Ectodermal cell (in vitro differentiated cells): ENCODE results near the gene FAF1.

Experiments used
- H3K27ac ChIP-seq: 2 replicates; pipeline ENCODE4 v1.7.0; 2013; ENCODE audit warnings: mild to moderate bottlenecking, low read depth, low read length; ENCODE audit not compliant: insufficient read depth, poor library complexity, severe bottlenecking
- H3K27me3 ChIP-seq: 2 replicates; pipeline ENCODE4 v1.7.0; 2013; ENCODE audit warnings: mild to moderate bottlenecking, low read length; ENCODE audit not compliant: insufficient read depth, control insufficient read depth, poor library complexity, severe bottlenecking
- H3K36me3 ChIP-seq: one replicate; pipeline ENCODE4 v1.7.0; 2013; ENCODE audit warnings: low read length; ENCODE audit not compliant: control insufficient read depth, insufficient read depth
- H3K4me1 ChIP-seq: one replicate; pipeline ENCODE4 v1.7.0; 2013; ENCODE audit warnings: low read length; ENCODE audit not compliant: control insufficient read depth, insufficient read depth
- H3K4me3 ChIP-seq: 2 replicates; pipeline ENCODE4 v1.7.0; 2013; ENCODE audit warnings: low read depth, low read length, control low read depth; ENCODE audit not compliant: insufficient read depth
- H3K9me3 ChIP-seq: 2 replicates; pipeline ENCODE4 v1.7.0; 2013; ENCODE audit warnings: mild to moderate bottlenecking, low read length, moderate library complexity; ENCODE audit not compliant: control insufficient read depth
- WGBS, 2 experiments: methylation state at CpG; one replicate each; pipeline ENCODE4 v1.1.7; 2013; ENCODE audit warnings: missing lambda C conversion rate in 2 of 2; 5-methylcytosine and 5-hydroxymethylcytosine counted together

Gene FAF1

GRCh38 chr1:50697440-50698421, 262.3 kb downstream of the FAF1 start:
- Histone ChIP-seq H3K27me3 (no peaks in the 10 kb centered on the region), H3K27ac (no peak overlapping the region), H3K4me1 (peaks cover 23% of the 10 kb centered on the region), H3K36me3 (no peaks in the 10 kb centered on the region), H3K9me3 (no peaks in the 10 kb centered on the region), H3K4me3 (no peak overlapping the region)
- 96 to 98% methylated on average over 2 to 3 of the region's 3 CpGs for WGBS, 2 experiments

GRCh38 chr1:50693829-50694228, 266.2 kb downstream of the FAF1 start:
- 94 to 100% methylated on average over 1 of the region's 2 CpGs for WGBS, 2 experiments
- H3K27me3 ChIP-seq, result no peaks in the 10 kb centered on the region
- H3K4me1 ChIP-seq, result no peaks in the 10 kb centered on the region
- H3K4me3 ChIP-seq, result no peak overlapping the region
- no peaks in the 10 kb centered on the region for H3K36me3 ChIP-seq
- H3K27ac ChIP-seq, result no peak overlapping the region
- H3K9me3 ChIP-seq, result no peaks in the 10 kb centered on the region

- H3K27ac ChIP-seq, result no peak overlapping the region
- H3K9me3 ChIP-seq, result no peaks in the 10 kb centered on the region
- no peaks in the 10 kb centered on the region for H3K4me1 ChIP-seq
- no peak overlapping the region for H3K4me3 ChIP-seq
- no peaks in the 10 kb centered on the region for H3K27me3 ChIP-seq
- 90 to 95% methylated on average over 3 of the region's 3 CpGs for WGBS, 2 experiments
- no peaks in the 10 kb centered on the region for H3K36me3 ChIP-seq
Measured at GRCh38 chr1:50684185-50684584, 275.9 kb downstream of the FAF1 start.

- Histone ChIP-seq H3K27ac (no peak overlapping the region), H3K36me3 (no peaks in the 10 kb centered on the region), H3K4me3 (no peak overlapping the region), H3K9me3 (no peaks in the 10 kb centered on the region), H3K27me3 (no peaks in the 10 kb centered on the region), H3K4me1 (no peaks in the 10 kb centered on the region)
- WGBS, 2 experiments, result 83 to 94% methylated on average over 3 of the region's 3 CpGs
Measured at GRCh38 chr1:50681931-50682330, 278.1 kb downstream of the FAF1 start.

- H3K4me1 ChIP-seq, result peaks cover 12% of the 10 kb centered on the region
- no peaks in the 10 kb centered on the region for H3K36me3 ChIP-seq
- H3K4me3 ChIP-seq, result no peak overlapping the region
- H3K27me3 ChIP-seq, result no peaks in the 10 kb centered on the region
- 81 to 89% methylated on average over 2 to 4 of the region's 4 CpGs for WGBS, 2 experiments
- peak overlapping the region; percentile 66 for H3K27ac ChIP-seq
- no peaks in the 10 kb centered on the region for H3K9me3 ChIP-seq
Measured at GRCh38 chr1:50667710-50668356, 292.2 kb downstream of the FAF1 start.

- Histone ChIP-seq H3K27me3 (no peaks in the 10 kb centered on the region), H3K36me3 (no peaks in the 10 kb centered on the region), H3K9me3 (no peaks in the 10 kb centered on the region), H3K4me3 (no peak overlapping the region), H3K27ac (peak overlapping the region; percentile 66), H3K4me1 (peaks cover 12% of the 10 kb centered on the region)
- WGBS, 2 experiments, result 98% methylated on average over 2 of the region's 2 CpGs
Measured at GRCh38 chr1:50667272-50667671, 292.8 kb downstream of the FAF1 start.

GRCh38 chr1:50666849-50667248, 293.2 kb downstream of the FAF1 start:
- Histone ChIP-seq H3K27ac (no peak overlapping the region), H3K4me3 (no peak overlapping the region), H3K27me3 (no peaks in the 10 kb centered on the region), H3K9me3 (no peaks in the 10 kb centered on the region), H3K4me1 (peaks cover 12% of the 10 kb centered on the region), H3K36me3 (no peaks in the 10 kb centered on the region)

- Histone ChIP-seq H3K4me3 (no peak overlapping the region), H3K36me3 (no peaks in the 10 kb centered on the region), H3K9me3 (no peaks in the 10 kb centered on the region), H3K27me3 (no peaks in the 10 kb centered on the region), H3K4me1 (peaks cover 12% of the 10 kb centered on the region), H3K27ac (no peak overlapping the region)
- WGBS, 2 experiments, result 90 to 97% methylated on average over 1 to 2 of the region's 2 CpGs
Measured at GRCh38 chr1:50665413-50665812, 294.7 kb downstream of the FAF1 start.

GRCh38 chr1:50661626-50662025, 298.4 kb downstream of the FAF1 start:
- H3K27ac ChIP-seq, result no peak overlapping the region
- H3K36me3 ChIP-seq, result no peaks in the 10 kb centered on the region
- no peaks in the 10 kb centered on the region for H3K4me1 ChIP-seq
- no peaks in the 10 kb centered on the region for H3K27me3 ChIP-seq
- H3K9me3 ChIP-seq, result no peaks in the 10 kb centered on the region
- 47 to 65% methylated on average over 3 to 5 of the region's 5 CpGs for WGBS, 2 experiments
- no peak overlapping the region for H3K4me3 ChIP-seq

GRCh38 chr1:50659107-50659662, 300.9 kb downstream of the FAF1 start:
- no peaks in the 10 kb centered on the region for H3K4me1 ChIP-seq
- H3K27me3 ChIP-seq, result no peaks in the 10 kb centered on the region
- 88 to 89% methylated on average over 2 of the region's 2 CpGs for WGBS, 2 experiments
- no peaks in the 10 kb centered on the region for H3K36me3 ChIP-seq
- H3K4me3 ChIP-seq, result no peak overlapping the region
- no peaks in the 10 kb centered on the region for H3K9me3 ChIP-seq
- no peak overlapping the region for H3K27ac ChIP-seq
